Thymus (tissue), 11 donors: ENCODE results near the gene GCFC2. TPM values are rescaled to one million over a fixed set of nuclear protein-coding genes. Genes with fewer than 3 reads are reported as not detected.
A peak's percentile ranks its signal among the peaks of the same experiment; 100 is the strongest.

Source experiments
- DNase-seq, 9 donors: peaks; one replicate each; pipeline ENCODE4 v3.0.0-alpha.2; 2013; ENCODE audit warnings: low spot score in 9 of 9, low read depth in 6 of 9, missing footprints in 1 of 9
- H3K27ac ChIP-seq, 2 donors: one replicate each; pipeline ENCODE4 v1.5.1; 2013; ENCODE audit warnings: control low read depth in 1 of 2, low read depth in 1 of 2, low read length in 1 of 2, mild to moderate bottlenecking in 1 of 2, moderate library complexity in 1 of 2
- H3K27me3 ChIP-seq, 2 donors: one replicate each; pipeline ENCODE4 v1.5.1; 2013; ENCODE audit warnings: low read length in 1 of 2; ENCODE audit not compliant: control insufficient read depth in 2 of 2, insufficient read depth in 1 of 2
- H3K36me3 ChIP-seq, 2 donors: one replicate each; pipeline ENCODE4 v1.5.1; 2013; ENCODE audit warnings: low read length in 1 of 2, mild to moderate bottlenecking in 1 of 2, moderate library complexity in 1 of 2; ENCODE audit not compliant: control insufficient read depth in 2 of 2, insufficient read depth in 2 of 2
- H3K4me1 ChIP-seq, 2 donors: one replicate each; pipeline ENCODE4 v1.5.1; 2013; ENCODE audit warnings: low read length in 2 of 2; ENCODE audit not compliant: control insufficient read depth in 2 of 2, insufficient read depth in 2 of 2
- H3K4me3 ChIP-seq, 2 donors: one replicate each; pipeline ENCODE4 v1.5.1; 2013; ENCODE audit warnings: low read length in 2 of 2, control low read depth in 1 of 2, mild to moderate bottlenecking in 1 of 2
- H3K9me3 ChIP-seq, 2 donors: one replicate each; pipeline ENCODE4 v1.5.1; 2013; ENCODE audit warnings: low read length in 1 of 2, mild to moderate bottlenecking in 1 of 2; ENCODE audit not compliant: control insufficient read depth in 2 of 2, insufficient read depth in 1 of 2
- WGBS: extraction: QIAGEN DNeasy Blood & Tissue Kit; methylation state at CpG from one replicate; pipeline ENCODE4 v1.1.7; 2013; 5-methylcytosine and 5-hydroxymethylcytosine counted together
- polyA plus RNA-seq: library from polyadenylated mRNA; stranded (reverse); fragments of 200-250 nt; gene quantifications from one replicate; pipeline ENCODE4 v1.2.3, GENCODE V29; 2013
- total RNA-seq: library from RNA; stranded (reverse); fragments of 120-200 nt; gene quantifications from one replicate; pipeline ENCODE4 v1.2.4, GENCODE V29; 2013
- donor health status: healthy.

The GCFC2 gene
- total and polyA plus RNA-seq, 2 donors: 30.3 to 46.5 TPM

DNA sequence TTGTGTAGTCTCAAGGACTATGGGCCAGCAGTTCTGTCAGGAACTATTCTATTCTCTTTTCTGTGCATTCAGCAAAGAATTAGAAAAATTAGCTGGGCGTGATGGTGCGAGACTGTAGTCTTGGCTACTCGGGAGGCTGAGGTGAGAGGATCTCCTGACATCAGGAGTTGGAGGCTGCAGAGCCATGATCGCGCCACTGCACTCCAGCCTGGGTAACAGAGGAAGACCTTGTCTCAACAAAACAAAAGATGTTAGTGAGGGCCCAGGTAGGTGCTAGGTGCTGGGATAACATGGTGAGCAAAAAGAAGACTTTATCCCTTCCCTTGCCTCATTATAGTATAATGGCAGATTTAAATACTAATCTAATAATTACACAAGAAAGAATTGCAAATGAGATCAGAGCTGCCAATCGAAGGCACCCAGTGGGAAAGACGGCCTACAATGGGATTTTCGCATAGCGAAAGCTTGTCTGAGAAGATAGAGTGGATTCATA lies 64.6 kb downstream of the GCFC2 start:
- WGBS: 94% methylated on average over 9 of the region's 9 CpGs
- Histone ChIP-seq H3K4me3 (peak overlapping the region; percentile 66 to 87), H3K4me1 (peaks cover 0 to 5% of the 10 kb centered on the region in 2 donors), H3K9me3 (peaks cover 0 to 7% of the 10 kb centered on the region in 2 donors), H3K36me3 (peaks cover 9 to 18% of the 10 kb centered on the region in 2 donors), H3K27ac (no peak overlapping the region), H3K27me3 (no peaks in the 10 kb centered on the region)
- DNase-seq: peak in 1 of 9 donors; percentile 8

DNA sequence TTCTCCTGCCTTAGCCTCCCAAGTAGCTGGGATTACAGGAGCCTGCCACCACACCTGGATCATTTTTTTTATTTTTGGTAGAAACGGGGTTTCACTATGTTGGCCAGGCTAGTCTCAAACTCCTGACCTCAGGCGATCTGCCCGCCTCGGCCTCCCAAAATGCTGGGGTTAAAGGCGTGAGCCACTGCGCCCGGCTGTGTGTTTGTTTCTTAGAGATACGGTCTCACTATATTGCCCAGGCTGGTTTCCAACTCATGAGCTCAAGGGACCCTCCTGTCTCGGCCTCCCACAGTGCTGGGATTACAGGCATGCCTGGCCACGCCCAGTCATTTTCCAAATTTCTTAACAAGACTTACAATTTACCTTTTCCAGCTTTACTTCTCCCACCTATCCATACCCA lies 65.1 kb downstream of the GCFC2 start:
- Histone ChIP-seq H3K36me3 (peaks cover 7 to 13% of the 10 kb centered on the region in 2 donors), H3K4me3 (no peak overlapping the region), H3K9me3 (peaks cover 0 to 7% of the 10 kb centered on the region in 2 donors), H3K4me1 (peaks cover 0 to 5% of the 10 kb centered on the region in 2 donors), H3K27ac (no peak overlapping the region), H3K27me3 (no peaks in the 10 kb centered on the region)
- no peak for DNase-seq
- 99% methylated on average over 10 of the region's 10 CpGs for WGBS

DNA sequence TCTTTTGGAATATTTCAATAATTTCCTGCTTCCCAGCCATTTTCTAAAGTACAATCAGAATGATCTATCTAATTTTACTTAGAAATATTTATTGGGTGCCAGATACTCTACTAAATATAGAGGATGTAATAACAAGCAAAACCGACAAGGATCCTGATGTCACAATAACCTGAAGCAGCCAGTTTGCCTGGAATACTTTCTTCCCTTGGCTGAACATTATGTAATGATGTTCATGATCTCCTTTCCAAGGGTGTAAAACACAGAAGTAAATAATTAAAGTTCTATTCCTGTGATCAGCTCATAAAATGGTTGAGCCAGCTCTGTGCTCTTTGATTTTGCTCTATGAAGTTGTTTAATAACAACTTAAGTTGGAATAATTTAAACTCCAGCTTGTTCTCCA lies 66.7 kb downstream of the GCFC2 start:
- 96% methylated on average over 1 of the region's 1 CpG for WGBS
- Histone ChIP-seq H3K36me3 (peaks cover 0 to 4% of the 10 kb centered on the region in 2 donors), H3K27ac (no peak overlapping the region), H3K9me3 (peaks cover 0 to 7% of the 10 kb centered on the region in 2 donors), H3K4me1 (peaks cover 0 to 5% of the 10 kb centered on the region in 2 donors), H3K27me3 (no peaks in the 10 kb centered on the region), H3K4me3 (no peak overlapping the region)
- no peak for DNase-seq

DNA sequence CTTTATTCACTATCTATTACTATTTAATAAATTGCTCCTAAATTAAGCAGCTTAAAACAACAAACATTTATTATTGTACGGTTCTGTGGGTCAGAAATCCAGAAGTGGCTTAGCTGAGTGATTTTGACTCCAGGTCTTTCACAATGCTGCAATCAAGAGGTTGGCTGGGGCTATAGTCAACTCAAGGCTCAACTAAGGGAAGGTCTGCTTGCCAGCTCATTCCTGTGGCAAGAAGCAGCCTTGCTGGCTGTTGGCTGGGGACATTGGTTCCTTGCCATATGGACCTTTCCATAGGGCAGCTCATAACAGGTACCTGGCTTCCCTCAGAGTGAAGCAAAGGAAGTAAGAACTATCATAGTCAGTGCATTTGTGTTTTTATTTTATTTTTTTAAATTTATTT lies 69.1 kb downstream of the GCFC2 start:
- DNase-seq: no peak
- Histone ChIP-seq H3K9me3 (peaks cover 0 to 7% of the 10 kb centered on the region in 2 donors), H3K36me3 (no peaks in the 10 kb centered on the region), H3K27me3 (peaks cover 0 to 9% of the 10 kb centered on the region in 2 donors), H3K4me3 (no peak overlapping the region), H3K27ac (no peak overlapping the region), H3K4me1 (peaks cover 0 to 5% of the 10 kb centered on the region in 2 donors)
- WGBS: 97% methylated on average over 1 of the region's 1 CpG

DNA sequence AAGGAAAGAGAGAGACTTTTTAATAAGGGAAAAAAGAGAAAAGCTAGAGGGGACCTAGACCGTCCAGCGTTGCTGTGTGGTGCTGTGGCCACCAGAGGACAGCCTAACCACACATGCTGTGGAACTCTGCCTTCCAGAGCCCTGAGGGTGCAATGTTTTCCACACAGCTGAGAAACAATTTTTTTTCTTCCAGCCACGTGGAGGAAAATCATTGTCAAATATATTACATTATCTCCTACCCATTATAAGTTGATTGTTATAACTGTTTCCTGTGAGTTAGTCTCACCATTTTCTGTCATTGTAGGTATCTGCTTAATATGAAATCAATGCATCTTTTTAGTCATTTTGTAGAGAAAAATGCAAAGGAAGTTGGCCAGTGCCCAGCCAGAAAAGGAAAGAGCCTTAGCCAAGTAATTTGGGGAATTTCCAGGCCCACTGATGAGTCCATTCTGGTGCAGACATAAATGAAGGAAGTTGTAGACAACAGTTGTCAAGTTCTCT lies 70.0 kb downstream of the GCFC2 start:
- no peaks in the 10 kb centered on the region for H3K4me1 ChIP-seq
- H3K4me3 ChIP-seq: no peak overlapping the region
- peaks cover 0 to 9% of the 10 kb centered on the region in 2 donors for H3K27me3 ChIP-seq
- H3K9me3 ChIP-seq: peaks cover 0 to under 1% of the 10 kb centered on the region in 2 donors
- H3K36me3 ChIP-seq: no peaks in the 10 kb centered on the region
- peak overlapping the region in 1 of 2 donors; percentile 38 for H3K27ac ChIP-seq
- WGBS: 3% methylated on average over 3 of the region's 3 CpGs
- peak in 7 of 9 donors; percentile 5 to 60 (median 28) for DNase-seq

DNA sequence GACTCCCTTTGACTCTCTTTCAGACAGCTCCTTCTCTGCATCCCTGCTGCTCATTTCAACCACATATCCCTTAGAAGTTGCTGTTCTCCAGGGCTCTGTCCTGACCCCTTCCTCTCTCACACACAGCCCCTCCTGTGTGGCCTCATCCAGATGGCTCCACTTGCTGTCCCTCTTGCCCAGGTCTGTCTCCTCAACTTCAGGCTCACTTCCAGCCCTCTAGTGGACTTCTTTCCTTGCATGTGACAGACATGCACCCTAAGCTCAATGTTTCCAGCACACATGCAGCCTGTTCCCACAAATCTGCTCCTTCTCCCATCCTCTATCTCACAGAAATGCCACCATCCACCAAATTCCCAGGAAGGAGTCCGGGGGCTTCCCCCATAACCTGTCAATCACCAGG lies 73.1 kb downstream of the GCFC2 start:
- Histone ChIP-seq H3K27me3 (peaks cover 0 to 9% of the 10 kb centered on the region in 2 donors), H3K4me3 (no peak overlapping the region), H3K27ac (no peak overlapping the region), H3K4me1 (no peaks in the 10 kb centered on the region), H3K9me3 (no peaks in the 10 kb centered on the region), H3K36me3 (no peaks in the 10 kb centered on the region)
- DNase-seq: no peak
- WGBS: 85% methylated on average over 1 of the region's 1 CpG

DNA sequence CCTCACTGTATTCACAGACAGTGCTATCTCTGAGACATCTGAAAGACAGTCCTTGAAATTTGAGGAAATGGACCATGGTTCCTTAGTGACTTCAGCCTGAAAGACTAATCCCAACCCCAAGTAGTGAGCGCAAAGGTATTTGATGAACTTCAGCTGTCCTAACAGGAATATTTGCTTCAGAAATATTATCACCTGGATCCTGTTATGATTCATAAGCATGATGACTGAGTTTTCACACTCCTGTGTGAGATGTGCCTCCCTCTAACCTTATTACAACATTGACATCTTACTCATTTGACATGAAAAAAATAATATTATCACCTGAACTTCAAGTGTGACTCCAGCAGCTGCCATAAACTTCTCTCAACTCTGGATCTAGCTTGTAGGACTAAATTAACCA lies 75.8 kb downstream of the GCFC2 start:
- no peaks in the 10 kb centered on the region for H3K36me3 ChIP-seq
- H3K9me3 ChIP-seq: no peaks in the 10 kb centered on the region
- 0% methylated on average over 1 of the region's 1 CpG for whole genome bisulfite sequencing
- no peak for DNase-seq
- H3K27me3 ChIP-seq: peaks cover 0 to 9% of the 10 kb centered on the region in 2 donors
- no peak overlapping the region for H3K27ac ChIP-seq
- no peaks in the 10 kb centered on the region for H3K4me1 ChIP-seq
- H3K4me3 ChIP-seq: no peak overlapping the region

DNA sequence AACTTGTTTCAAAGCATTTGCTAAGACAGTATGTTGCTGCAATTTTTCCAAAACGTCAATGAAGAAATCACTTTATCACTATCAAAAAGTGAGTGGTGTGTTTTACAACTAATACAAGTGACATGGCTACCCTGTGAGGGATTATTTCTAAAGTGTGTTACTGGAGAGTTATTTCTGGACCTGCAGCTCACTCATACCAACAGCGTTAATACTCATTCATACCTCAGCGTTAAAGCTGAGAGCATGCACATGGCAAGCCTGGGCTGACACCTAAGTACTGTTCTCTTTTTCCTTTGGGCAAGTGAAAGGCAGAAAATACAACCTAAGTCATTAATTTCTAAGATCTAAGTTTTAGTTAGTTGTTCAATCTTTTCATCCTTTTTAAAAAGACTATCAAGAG lies 77.1 kb downstream of the GCFC2 start:
- no peak for DNase-seq
- Histone ChIP-seq H3K27me3 (peaks cover 0 to 6% of the 10 kb centered on the region in 2 donors), H3K9me3 (no peaks in the 10 kb centered on the region), H3K36me3 (no peaks in the 10 kb centered on the region), H3K4me1 (no peaks in the 10 kb centered on the region), H3K4me3 (no peak overlapping the region), H3K27ac (no peak overlapping the region)
- whole genome bisulfite sequencing: 61% methylated on average over 3 of the region's 3 CpGs

DNA sequence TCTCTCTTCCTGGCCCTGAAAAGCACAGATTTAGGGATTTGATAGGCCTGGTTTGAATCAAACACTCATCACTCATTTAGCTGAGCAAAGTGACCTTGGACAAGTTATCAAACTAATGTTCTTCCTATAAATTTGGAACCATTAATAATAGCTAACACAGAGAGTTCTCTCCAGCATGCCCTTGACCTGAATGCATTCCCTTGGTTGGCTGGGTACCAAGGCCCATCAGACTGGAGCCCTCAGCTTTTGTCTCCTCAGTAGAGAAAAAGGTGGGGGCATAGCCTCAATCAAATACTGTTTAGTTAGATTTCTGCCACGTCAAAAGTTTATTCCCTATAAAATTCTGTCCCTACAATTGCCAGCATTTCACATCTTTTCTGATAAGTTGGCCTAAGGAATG lies 77.9 kb downstream of the GCFC2 start:
- Histone ChIP-seq H3K36me3 (no peaks in the 10 kb centered on the region), H3K9me3 (no peaks in the 10 kb centered on the region), H3K27me3 (peaks cover 0 to 5% of the 10 kb centered on the region in 2 donors), H3K4me3 (no peak overlapping the region), H3K4me1 (no peaks in the 10 kb centered on the region), H3K27ac (no peak overlapping the region)
- WGBS: 97% methylated on average over 1 of the region's 1 CpG
- DNase-seq: no peak
